K562 (cell line): ENCODE measurements around the gene EDARADD. TPM values are rescaled to one million over a fixed set of nuclear protein-coding genes. Genes with fewer than 3 reads are reported as not detected.

Experiments
- ATAC-seq: fragments of 200-7000 bp; cut with Tn5 transposase; 3 replicates; pipeline ENCODE4 v1.9.1; 2020; ENCODE audit warnings: moderate library complexity
- BruUV-seq: library from RNA; stranded (reverse); fragments of 400-500 nt; replicated peaks from 2 replicates; lab custom pipeline; 2021; lab: Mats Ljungman, UMichigan
- CTCF ChIA-PET: fragments of 300-600 bp; formaldehyde crosslinking; extraction: SDS; loops from one replicate; lab custom pipeline; 2021; ENCODE audit warnings: low intra/inter-chr PET ratio; lab: Yijun Ruan, JAX
- POLR2A ChIA-PET: fragments of 300-600, 350-650 bp; sonication (Branson Sonifier 250); formaldehyde crosslinking; extraction: SDS; loops from one replicate; lab custom pipeline; 2021; ENCODE audit warnings: antibody characterized with exemption, inconsistent platforms; lab: Yijun Ruan, JAX
- DNase-seq, 4 experiments: peaks; one replicate each; pipeline versions ENCODE4 v3.0.0 to v3.0.0-alpha.2; 2011 to 2018; ENCODE audit warnings: low spot score in 3 of 4, mixed read lengths in 3 of 4; ENCODE audit errors: extremely low read depth in 1 of 4
- FAIRE-seq: peaks from 2 replicates; lab custom pipeline; 2011; peaks lifted over from hg19 to GRCh38; lab: Jason Lieb, UNC
- H2AFZ ChIP-seq: 2 replicates; pipeline ENCODE4 v1.6.0; 2011; ENCODE audit warnings: low read depth, low read length, control low read depth, inconsistent platforms
- H3K27ac ChIP-seq: fragments of 200-600 bp; 3 replicates; pipeline ENCODE4 v1.8.0; 2011; ENCODE audit warnings: low read depth, mild to moderate bottlenecking, control low read depth, inconsistent platforms, low read length, moderate library complexity, mixed read lengths; ENCODE audit errors: extremely low read depth
- H3K27me3 ChIP-seq, 2 experiments: fragments of 300-600 bp in 1 of 2; 2 replicates in 1 of 2; 3 replicates in 1 of 2; pipeline versions ENCODE4 v1.6.0 to v1.8.0; 2011; ENCODE audit warnings: inconsistent platforms in 2 of 2, low read length in 2 of 2, mild to moderate bottlenecking in 1 of 2, mixed read lengths in 1 of 2, moderate library complexity in 1 of 2; ENCODE audit not compliant: control insufficient read depth in 2 of 2, insufficient read depth in 2 of 2
- H3K36me3 ChIP-seq: fragments of 300-600 bp; 3 replicates; pipeline ENCODE4 v1.8.0; 2011; ENCODE audit warnings: mild to moderate bottlenecking, low read length, inconsistent platforms; ENCODE audit not compliant: control insufficient read depth, insufficient read depth
- H3K4me1 ChIP-seq, 2 experiments: fragments of 200-600 bp in 1 of 2; replicated peaks in 1 of 2; 2 replicates in 1 of 2; 3 replicates in 1 of 2; pipeline versions ENCODE4 v1.5.1 to v1.8.0; 2011; ENCODE audit warnings: inconsistent platforms in 2 of 2, low read length in 2 of 2, mild to moderate bottlenecking in 1 of 2, mixed read lengths in 1 of 2, moderate library complexity in 1 of 2; ENCODE audit not compliant: control insufficient read depth in 2 of 2, insufficient read depth in 2 of 2
- H3K4me2 ChIP-seq: 2 replicates; pipeline ENCODE4 v1.6.1; 2011; ENCODE audit warnings: low read length, control low read depth, inconsistent platforms, mixed read lengths; ENCODE audit not compliant: insufficient read depth
- H3K4me3 ChIP-seq: fragments of 200-600 bp; sonication (generic), shearing (Covaris generic); 2 replicates; pipeline ENCODE4 v1.5.1; 2016; ENCODE audit warnings: control low read depth, inconsistent platforms
- H3K79me2 ChIP-seq: fragments of 200-600 bp; 3 replicates; pipeline ENCODE4 v1.8.0; 2011; ENCODE audit warnings: low read length, inconsistent platforms; ENCODE audit not compliant: control insufficient read depth, insufficient read depth
- H3K9ac ChIP-seq, 2 experiments: 2 replicates each; pipeline versions ENCODE4 v1.6.0 to v1.6.1; 2011; ENCODE audit warnings: low read depth in 2 of 2, low read length in 2 of 2, control low read depth in 1 of 2, inconsistent platforms in 1 of 2, mild to moderate bottlenecking in 1 of 2, mixed read lengths in 1 of 2; ENCODE audit not compliant: insufficient read depth in 1 of 2
- H3K9me1 ChIP-seq: one replicate; pipeline ENCODE4 v1.6.0; 2011; ENCODE audit warnings: inconsistent platforms, mild to moderate bottlenecking, low read length, moderate library complexity; ENCODE audit not compliant: control insufficient read depth, insufficient read depth
- H3K9me3 ChIP-seq: replicated peaks from 2 replicates; pipeline ENCODE4 v1.5.1; 2011; ENCODE audit warnings: low read depth, low read length, inconsistent platforms; ENCODE audit not compliant: control insufficient read depth, insufficient read depth
- H4K20me1 ChIP-seq: replicated peaks from 2 replicates; pipeline ENCODE4 v1.6.1; 2011; ENCODE audit warnings: low read length, inconsistent platforms, mixed read lengths; ENCODE audit not compliant: control insufficient read depth, insufficient read depth
- SRF ChIP-seq, 2 experiments: fragments of 250-450, 450-650 bp in 1 of 2; sonication (Bioruptor Pico) in 1 of 2; sonication (generic) in 1 of 2; formaldehyde crosslinking; IDR thresholded peaks; 2 replicates each; pipeline versions ENCODE4 v1.5.0 to v1.5.1; 2020 to 2022; ENCODE audit warnings: mild to moderate bottlenecking in 1 of 2, missing genetic modification reagents in 1 of 2
- THRAP3 ChIP-seq: fragments of 450-650 bp; IDR thresholded peaks from 2 replicates; pipeline ENCODE4 v1.6.1; 2016; ENCODE audit warnings: mild to moderate bottlenecking, inconsistent platforms, borderline replicate concordance
- ZNF57 ChIP-seq: fragments of 450-650 bp; formaldehyde crosslinking; IDR thresholded peaks from 2 replicates; pipeline ENCODE4 v1.4.0; 2020; ENCODE audit warnings: mild to moderate bottlenecking, moderate library complexity
- ZNF766 ChIP-seq: fragments of 200-800 bp; sonication (Bioruptor generic); conservative IDR thresholded peaks from 2 replicates; pipeline ENCODE4 v1.6.1; 2016; ENCODE audit warnings: missing genetic modification characterization, missing compliant biosample characterization
- WGBS: fragments of 100-300 bp; shearing (Covaris generic); methylation state at CpG from one replicate; pipeline ENCODE4 v1.1.6; 2016; ENCODE audit warnings: low coverage, mixed read lengths; ENCODE audit not compliant: insufficient coverage; ENCODE audit errors: missing lambda C conversion rate; 5-methylcytosine and 5-hydroxymethylcytosine counted together
- in situ Hi-C: fragments of 300-500 bp; cut with MboI; formaldehyde crosslinking; loops from 4 replicates; pipeline ENCODE4 v1.15.0; 2018; ENCODE audit warnings: inconsistent platforms, mixed read lengths
- intact Hi-C: fragments of 100-400 bp; cut with micrococcal nuclease; formaldehyde crosslinking; loops from 2 replicates; pipeline ENCODE4 v1.14.2; 2022
- polyA plus RNA-seq, 8 experiments: library from polyadenylated mRNA; depleted of rRNA in 4 of 8; stranded (reverse) in 5 of 8; unstranded in 3 of 8; fragments of >200 nt; fragmentation: Nextera tagmentation in 2 of 8; fragmentation: Illumina TruSeq in 1 of 8; extraction: Ambion mirVana in 2 of 8; extraction: Trizol in 1 of 8; gene quantifications; 2 replicates each; pipeline versions ENCODE4 v1.2.1 to v1.2.3, GENCODE V29; 2011 to 2014; ENCODE audit warnings: inconsistent platforms in 1 of 8, missing spikeins in 1 of 8
- total RNA-seq, 7 experiments: library from RNA; depleted of rRNA in 6 of 7; stranded (reverse); fragments of >200 nt in 6 of 7; fragmentation: Illumina TruSeq in 2 of 7; extraction: Trizol in 2 of 7; gene quantifications; 2 replicates each; pipeline versions ENCODE4 v1.2.1 to v1.2.3, GENCODE V29; 2011 to 2021; ENCODE audit warnings: low replicate concordance in 1 of 7
- TF ChIP-seq, protein P1 (sequence below), 2 experiments: IDR thresholded peaks in 1 of 2; conservative IDR thresholded peaks in 1 of 2; 2 replicates each; pipeline ENCODE4 v1.6.1; 2016; ENCODE audit warnings: low read depth in 2 of 2, mild to moderate bottlenecking in 1 of 2, missing compliant biosample characterization in 1 of 2, missing genetic modification characterization in 1 of 2, moderate library complexity in 1 of 2
- TF ChIP-seq, protein P2 (sequence below): fragments of 450-650 bp; IDR thresholded peaks from 2 replicates; pipeline ENCODE4 v1.6.1; 2016; ENCODE audit warnings: mild to moderate bottlenecking

Gene EDARADD
- total and polyA plus RNA-seq, 9 of the 15 experiments (the other 6 are each of a cell fraction or from before 2014, with no cell fraction given) = 0.46 to 32.4 (median 20.6) TPM

DNA sequence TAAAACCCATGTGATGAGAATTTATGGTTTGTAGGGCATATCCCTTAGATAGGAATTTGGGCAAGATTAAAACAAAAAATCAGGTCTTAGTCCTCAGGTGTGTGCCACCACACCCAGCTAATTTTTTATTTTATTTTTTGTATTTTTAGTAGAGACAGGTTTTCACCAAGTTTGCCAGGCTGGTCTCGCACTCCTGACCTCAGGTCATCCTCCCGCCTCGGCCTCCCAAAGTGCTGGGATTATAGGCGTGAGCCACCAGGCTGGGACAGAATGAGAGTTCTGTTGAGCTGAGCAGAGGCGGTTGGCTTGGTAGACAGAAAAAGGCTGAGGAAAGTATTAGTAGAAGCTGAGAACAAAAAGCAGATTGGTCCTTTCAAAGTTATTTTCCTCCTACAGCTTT lies 43.8 kb upstream of the EDARADD start:
- H2AFZ ChIP-seq = peak overlapping the region; percentile 68
- peak overlapping the region; percentile 57; the same call in 1 of the 2 replicates for H3K4me2 ChIP-seq
- POLR2A ChIA-PET = interaction anchor here (0.7 to 1.1 kb wide), 5 partner anchors 9 to 791 kb away, joined by 3 to 5 read pairs (median 3); no protein-coding TSS in a partner anchor
- H3K36me3 ChIP-seq = no peaks in the 10 kb centered on the region
- H3K9ac ChIP-seq = peak overlapping the region; percentile 55 to 77; a peak in 3 of 4 replicates
- no peak overlapping the region for H3K4me3 ChIP-seq
- CTCF ChIA-PET = no interaction called here
- H3K79me2 ChIP-seq = no peaks in the 10 kb centered on the region
- in situ Hi-C loops = no loop called here
- no peaks in the 10 kb centered on the region for H4K20me1 ChIP-seq
- DNase-seq = peak in 1 of 4 experiments; percentile 52
- peaks cover 44 to 53% of the 10 kb centered on the region in 2 experiments for H3K4me1 ChIP-seq
- no peaks in the 10 kb centered on the region for H3K9me1 ChIP-seq
- WGBS = 41% methylated on average over 5 of the region's 5 CpGs
- no TSS peak for BruUV-seq
- no peaks in the 10 kb centered on the region for H3K27me3 ChIP-seq
- TF ChIP-seq SRF (CRISPR knock-in tag; IDR thresholded peaks at IDR 0.05) = peak in 1 of 2 experiments; percentile 13; a peak in 1 of 4 replicates
- TF ChIP-seq, protein P1, sequence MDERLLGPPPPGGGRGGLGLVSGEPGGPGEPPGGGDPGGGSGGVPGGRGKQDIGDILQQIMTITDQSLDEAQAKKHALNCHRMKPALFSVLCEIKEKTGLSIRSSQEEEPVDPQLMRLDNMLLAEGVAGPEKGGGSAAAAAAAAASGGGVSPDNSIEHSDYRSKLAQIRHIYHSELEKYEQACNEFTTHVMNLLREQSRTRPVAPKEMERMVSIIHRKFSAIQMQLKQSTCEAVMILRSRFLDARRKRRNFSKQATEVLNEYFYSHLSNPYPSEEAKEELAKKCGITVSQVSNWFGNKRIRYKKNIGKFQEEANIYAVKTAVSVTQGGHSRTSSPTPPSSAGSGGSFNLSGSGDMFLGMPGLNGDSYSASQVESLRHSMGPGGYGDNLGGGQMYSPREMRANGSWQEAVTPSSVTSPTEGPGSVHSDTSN (CRISPR knock-in tag; IDR thresholded peaks at IDR 0.05; ENCODE audit: low read depth) = no peak
- TF ChIP-seq, protein P1 (tag; conservative IDR thresholded peaks at IDR 0.05; ENCODE audit: low read depth) = no peak
- TF ChIP-seq, protein P2, sequence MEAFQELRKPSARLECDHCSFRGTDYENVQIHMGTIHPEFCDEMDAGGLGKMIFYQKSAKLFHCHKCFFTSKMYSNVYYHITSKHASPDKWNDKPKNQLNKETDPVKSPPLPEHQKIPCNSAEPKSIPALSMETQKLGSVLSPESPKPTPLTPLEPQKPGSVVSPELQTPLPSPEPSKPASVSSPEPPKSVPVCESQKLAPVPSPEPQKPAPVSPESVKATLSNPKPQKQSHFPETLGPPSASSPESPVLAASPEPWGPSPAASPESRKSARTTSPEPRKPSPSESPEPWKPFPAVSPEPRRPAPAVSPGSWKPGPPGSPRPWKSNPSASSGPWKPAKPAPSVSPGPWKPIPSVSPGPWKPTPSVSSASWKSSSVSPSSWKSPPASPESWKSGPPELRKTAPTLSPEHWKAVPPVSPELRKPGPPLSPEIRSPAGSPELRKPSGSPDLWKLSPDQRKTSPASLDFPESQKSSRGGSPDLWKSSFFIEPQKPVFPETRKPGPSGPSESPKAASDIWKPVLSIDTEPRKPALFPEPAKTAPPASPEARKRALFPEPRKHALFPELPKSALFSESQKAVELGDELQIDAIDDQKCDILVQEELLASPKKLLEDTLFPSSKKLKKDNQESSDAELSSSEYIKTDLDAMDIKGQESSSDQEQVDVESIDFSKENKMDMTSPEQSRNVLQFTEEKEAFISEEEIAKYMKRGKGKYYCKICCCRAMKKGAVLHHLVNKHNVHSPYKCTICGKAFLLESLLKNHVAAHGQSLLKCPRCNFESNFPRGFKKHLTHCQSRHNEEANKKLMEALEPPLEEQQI = peak; percentile 44; the same call in 1 of the 2 replicates
- 0 out of 2 replicates have a peak, but pooled peaks have one; percentile 16 for TF ChIP-seq ZNF766 (CRISPR knock-in tag)
- TF ChIP-seq THRAP3 = peak; percentile 15
- TF ChIP-seq ZNF57 (CRISPR knock-in tag) = no peak
- peak overlapping the region; percentile 97 for H3K27ac ChIP-seq
- peaks cover 8% of the 10 kb centered on the region for H3K9me3 ChIP-seq
- FAIRE-seq = no peak
- peak; percentile 1; the same call in 1 of the 3 replicates for ATAC-seq
- intact Hi-C loops = loop anchor here (5.0 kb wide), 2 partner anchors 68 to 137 kb away; partner anchors contain the start of gene ERO1B
